HG03175 (cell line): Measurements from ENCODE around the gene VCAN.
A peak's percentile ranks its signal among the peaks of the same experiment; 100 is the strongest.
"Not testable (repeated sequence)": the region's sequence is repeated elsewhere in the genome, so short reads cannot be mapped to it uniquely, and the experiment has no call there.

ENCODE experiments used
- ATAC-seq: cut with Tn5 transposase; IDR thresholded peaks from one replicate; pipeline ENCODE4 v1.9.1; 2021; ENCODE audit warnings: mild to moderate bottlenecking, moderate library complexity; ENCODE audit not compliant: unreplicated experiment

VCAN gene

GRCh38 chr5:83471405-83472212 is at the start of gene VCAN:
TSS of gene VCAN (plus strand) at chr5:83471744. CDS start at chr5:83483519, 11,775 bp downstream.
- no peak for ATAC-seq

- no peak for ATAC-seq
Observed at GRCh38 chr5:83422284-83422683, 49.3 kb upstream of the VCAN start.

GRCh38 chr5:83426855-83427254 is 44.7 kb upstream of the VCAN start:
- ATAC-seq = no peak

- no peak for ATAC-seq
Observed at GRCh38 chr5:83428126-83428525, 43.4 kb upstream of the VCAN start.

GRCh38 chr5:83428890-83429289 is 42.7 kb upstream of the VCAN start:
- no peak for ATAC-seq

GRCh38 chr5:83430130-83431010 is 41.2 kb upstream of the VCAN start:
- peak; percentile 89 for ATAC-seq

- ATAC-seq = no peak
Observed at GRCh38 chr5:83433891-83434290, 37.7 kb upstream of the VCAN start.

- ATAC-seq = no peak
Observed at GRCh38 chr5:83434946-83435345, 36.6 kb upstream of the VCAN start.

- ATAC-seq = no peak
Observed at GRCh38 chr5:83436276-83436675, 35.3 kb upstream of the VCAN start.

- ATAC-seq = not testable (repeated sequence)
Observed at GRCh38 chr5:83437697-83438096, 33.8 kb upstream of the VCAN start.

- no peak for ATAC-seq
Observed at GRCh38 chr5:83440826-83441225, 30.7 kb upstream of the VCAN start.

GRCh38 chr5:83441747-83442146 is 29.8 kb upstream of the VCAN start:
- no peak for ATAC-seq

- no peak for ATAC-seq
Observed at GRCh38 chr5:83443534-83443933, 28.0 kb upstream of the VCAN start.

- no peak for ATAC-seq
Observed at GRCh38 chr5:83444445-83444844, 27.1 kb upstream of the VCAN start.

GRCh38 chr5:83446253-83446947 is 25.1 kb upstream of the VCAN start:
- no peak for ATAC-seq

GRCh38 chr5:83447533-83447932 is 24.0 kb upstream of the VCAN start:
- no peak for ATAC-seq

GRCh38 chr5:83450183-83450966 is 21.2 kb upstream of the VCAN start:
- ATAC-seq = no peak

- ATAC-seq = no peak
Observed at GRCh38 chr5:83450967-83451248, 20.6 kb upstream of the VCAN start.

GRCh38 chr5:83451955-83452354 is 19.6 kb upstream of the VCAN start:
- ATAC-seq = no peak

GRCh38 chr5:83453937-83454336 is 17.6 kb upstream of the VCAN start:
- ATAC-seq = no peak

- no peak for ATAC-seq
Observed at GRCh38 chr5:83464261-83464660, 7.3 kb upstream of the VCAN start.
